GM19023 (cell line): Measurements from ENCODE around the gene FOCAD.
A peak's percentile ranks its signal among the peaks of the same experiment; 100 is the strongest.
"Not testable (repeated sequence)": the region's sequence is repeated elsewhere in the genome, so short reads cannot be mapped to it uniquely, and the experiment has no call there.

Experiments used
- ATAC-seq: cut with Tn5 transposase; IDR thresholded peaks from one replicate; pipeline ENCODE4 v1.9.1; 2021; ENCODE audit warnings: mild to moderate bottlenecking, moderate library complexity; ENCODE audit not compliant: unreplicated experiment

Gene FOCAD, protein sequence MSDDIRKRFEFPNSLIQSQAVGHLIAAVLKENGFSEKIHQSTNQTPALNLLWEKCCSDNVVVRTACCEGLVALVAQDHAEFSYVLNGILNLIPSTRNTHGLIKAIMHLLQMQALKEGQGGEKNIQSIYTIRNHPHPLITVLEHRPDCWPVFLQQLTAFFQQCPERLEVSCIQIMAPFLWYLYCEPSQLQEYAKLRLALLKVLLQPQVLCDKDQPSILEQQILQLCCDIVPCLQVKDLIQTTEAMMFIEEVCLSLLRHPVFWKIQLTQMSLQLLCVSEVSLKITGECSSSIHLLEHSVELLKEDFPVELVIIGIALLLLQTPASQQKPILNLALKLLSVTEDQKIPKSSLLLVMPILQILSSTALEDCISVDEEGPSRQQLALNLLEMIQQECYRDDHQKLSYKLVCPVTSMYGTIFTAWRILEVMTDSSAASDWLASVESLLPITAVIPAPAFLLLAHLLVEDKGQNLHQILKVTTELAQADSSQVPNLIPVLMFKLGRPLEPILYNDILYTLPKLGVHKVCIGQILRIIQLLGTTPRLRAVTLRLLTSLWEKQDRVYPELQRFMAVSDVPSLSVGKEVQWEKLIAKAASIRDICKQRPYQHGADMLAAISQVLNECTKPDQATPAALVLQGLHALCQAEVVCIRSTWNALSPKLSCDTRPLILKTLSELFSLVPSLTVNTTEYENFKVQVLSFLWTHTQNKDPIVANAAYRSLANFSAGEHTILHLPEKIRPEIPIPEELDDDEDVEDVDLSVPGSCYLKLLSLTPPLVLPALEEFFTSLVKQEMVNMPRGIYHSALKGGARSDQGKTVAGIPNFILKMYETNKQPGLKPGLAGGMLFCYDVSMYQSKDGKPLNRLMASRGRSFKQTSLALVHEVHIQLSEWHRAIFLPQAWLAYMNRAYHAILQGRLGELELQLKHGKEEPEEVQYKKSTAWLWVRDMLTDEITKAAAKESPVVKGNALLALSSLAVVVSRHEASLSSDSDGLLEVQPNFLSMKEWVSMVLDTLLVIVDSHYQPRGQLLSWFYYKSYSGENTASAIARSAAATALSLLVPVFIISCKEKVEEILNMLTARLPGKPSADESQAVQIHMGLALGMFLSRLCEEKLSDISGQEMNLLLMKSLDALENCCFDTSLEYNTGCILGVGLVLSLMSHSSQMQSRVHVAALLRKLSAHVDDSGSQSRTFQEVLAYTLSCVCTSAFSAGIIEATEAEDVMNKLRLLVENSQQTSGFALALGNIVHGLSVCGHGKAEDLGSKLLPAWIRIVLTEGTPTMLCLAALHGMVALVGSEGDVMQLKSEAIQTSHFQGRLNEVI (N-terminal part only)

DNA sequence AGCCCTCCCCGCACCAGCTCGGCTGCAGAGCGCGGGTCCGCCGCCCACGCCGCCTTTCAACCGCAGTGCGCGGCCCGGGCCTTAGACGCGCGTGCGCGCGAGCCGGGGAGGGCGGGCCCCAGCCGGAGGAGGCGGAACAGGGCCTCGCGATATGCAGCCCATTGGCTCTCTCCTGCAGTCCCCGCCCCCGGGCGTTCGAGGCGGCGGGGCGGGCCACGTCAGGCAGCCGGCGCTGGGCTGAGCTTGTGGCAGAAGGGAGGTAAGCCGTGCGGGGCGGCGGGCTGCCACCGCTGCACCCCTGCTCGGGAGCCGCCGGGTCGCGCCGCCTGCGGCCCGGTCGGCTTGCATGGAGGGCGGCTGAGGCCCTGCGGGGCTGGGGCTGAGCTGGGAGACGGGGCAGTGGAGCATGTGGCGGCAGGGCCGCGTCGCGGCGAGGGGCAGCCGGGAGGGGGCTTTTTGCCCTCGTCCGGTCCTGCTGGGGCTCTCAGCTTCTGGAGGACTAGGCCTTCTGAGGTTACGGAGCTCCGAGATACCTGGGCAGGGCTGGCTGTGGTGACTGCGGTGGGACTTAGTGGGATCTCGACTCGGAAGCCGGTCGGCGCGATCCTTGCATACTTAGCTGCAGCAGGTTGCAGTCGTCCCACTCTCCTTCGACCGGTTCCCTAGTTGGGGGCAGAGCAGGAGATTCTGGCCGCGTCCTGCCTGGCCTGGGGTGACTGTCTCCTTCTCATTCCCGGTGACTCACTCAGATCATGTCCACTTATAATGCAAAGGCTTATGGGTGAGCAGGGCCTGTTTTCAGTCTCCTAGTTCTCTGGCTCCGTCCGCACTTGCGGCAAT is at the start of gene FOCAD:
TSS of gene FOCAD (plus strand) at position 225 of the 840 bp plus-strand sequence. CDS start 31,095 bp downstream, outside the sequence.
- ATAC-seq = peak; percentile 99

DNA sequence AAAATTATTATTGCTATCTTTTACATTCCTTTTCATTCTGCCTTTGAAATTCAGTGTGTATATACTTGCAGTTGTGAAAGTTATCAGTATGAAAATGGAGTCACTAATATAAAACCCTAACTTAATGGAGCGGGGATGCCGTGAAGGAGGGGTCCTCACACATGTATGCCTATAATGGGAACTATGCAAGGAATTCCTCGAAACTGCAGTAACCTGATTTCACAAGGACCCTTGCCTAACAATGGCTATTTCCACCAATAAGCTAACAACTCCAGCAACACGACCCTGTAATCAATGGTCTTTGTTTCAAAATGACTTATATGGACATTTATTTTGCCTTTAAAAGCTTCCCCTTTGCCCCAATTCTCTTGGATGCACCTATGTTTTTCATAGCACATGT is 49.2 kb upstream of the FOCAD start:
- no peak for ATAC-seq

DNA sequence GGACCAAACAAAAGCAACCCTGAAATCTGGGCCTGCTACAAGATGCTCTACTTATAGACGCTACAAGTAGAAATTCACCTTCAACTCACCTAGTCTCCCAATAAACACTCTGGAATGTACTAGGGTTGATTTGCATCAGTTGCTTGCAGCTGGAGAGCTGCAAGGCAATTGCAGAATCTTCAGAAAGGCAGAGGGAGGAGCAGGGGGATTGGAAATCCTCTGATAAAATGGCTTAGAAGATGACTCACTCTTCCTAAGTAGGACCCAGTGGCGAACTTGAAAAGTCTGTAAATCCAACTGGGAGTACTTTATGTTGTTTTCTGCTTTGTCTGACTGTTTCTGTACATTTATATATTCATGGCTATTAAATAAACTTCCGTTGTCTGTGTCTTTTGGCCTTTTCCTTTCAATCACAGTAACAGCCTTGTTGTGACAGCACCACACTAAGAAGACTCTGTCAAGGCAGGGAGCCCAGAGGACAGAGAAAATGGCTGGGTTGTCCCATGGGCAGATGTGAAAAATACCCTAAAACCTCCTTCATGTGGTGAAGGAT is 47.1 kb upstream of the FOCAD start:
- no peak for ATAC-seq

DNA sequence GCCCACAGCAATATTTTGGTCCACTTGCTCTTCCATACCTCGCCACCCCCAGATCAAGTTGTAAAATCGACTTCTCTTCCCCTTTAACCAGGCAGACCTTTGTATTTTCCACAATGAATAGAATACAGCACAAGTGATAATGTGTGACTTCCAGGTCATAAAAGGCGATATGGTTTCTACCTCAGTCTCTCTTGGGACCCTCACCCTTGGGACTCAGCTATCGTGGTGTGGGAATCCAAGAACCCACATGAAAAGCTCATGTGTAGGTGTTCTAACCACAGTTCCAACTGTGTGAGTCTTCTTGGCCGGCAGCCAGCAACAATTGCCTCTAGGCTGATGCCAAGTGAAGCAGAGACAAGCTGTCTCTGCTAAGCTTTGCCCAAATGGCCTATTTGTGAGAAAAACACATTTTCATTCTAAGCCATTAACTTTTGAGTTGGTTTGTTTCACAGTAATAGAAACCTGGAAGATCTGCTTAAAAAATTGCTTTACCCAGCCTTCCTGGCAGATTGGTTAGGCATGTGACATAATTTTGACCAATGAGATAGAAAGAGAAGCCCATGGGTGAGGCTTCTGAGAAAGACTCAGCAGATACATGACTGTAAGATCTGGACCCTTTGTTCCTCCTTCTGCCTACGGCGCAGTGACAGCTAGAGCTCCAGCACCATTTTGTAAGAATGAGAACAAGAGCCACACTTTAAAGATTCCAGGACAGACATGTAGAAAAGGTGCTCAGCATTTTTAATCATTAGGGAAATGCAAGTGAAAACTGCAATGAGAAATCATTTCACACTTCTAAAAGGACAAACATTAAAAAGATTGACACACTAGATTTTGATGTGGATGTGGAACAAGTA is 43.5 kb upstream of the FOCAD start:
- peak; percentile 86 for ATAC-seq

DNA sequence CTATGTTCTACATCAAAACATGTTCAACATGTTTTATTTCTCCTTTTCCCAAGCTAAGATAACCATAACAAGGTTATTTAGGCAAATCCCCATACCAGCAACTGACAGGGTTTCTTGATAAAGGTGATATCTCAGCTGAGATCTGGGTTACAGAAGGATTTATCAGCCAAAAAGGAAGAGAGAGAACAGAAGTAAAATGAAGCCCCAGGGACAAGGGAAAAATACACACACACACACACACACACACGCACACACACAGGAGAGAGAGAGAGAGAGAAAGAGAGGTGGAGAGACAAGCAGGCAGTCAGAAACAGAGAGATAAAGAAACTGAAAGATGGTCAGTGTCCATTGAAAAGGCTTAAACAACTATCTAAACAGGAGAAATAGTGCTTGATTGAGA is 42.0 kb upstream of the FOCAD start:
- no peak for ATAC-seq

DNA sequence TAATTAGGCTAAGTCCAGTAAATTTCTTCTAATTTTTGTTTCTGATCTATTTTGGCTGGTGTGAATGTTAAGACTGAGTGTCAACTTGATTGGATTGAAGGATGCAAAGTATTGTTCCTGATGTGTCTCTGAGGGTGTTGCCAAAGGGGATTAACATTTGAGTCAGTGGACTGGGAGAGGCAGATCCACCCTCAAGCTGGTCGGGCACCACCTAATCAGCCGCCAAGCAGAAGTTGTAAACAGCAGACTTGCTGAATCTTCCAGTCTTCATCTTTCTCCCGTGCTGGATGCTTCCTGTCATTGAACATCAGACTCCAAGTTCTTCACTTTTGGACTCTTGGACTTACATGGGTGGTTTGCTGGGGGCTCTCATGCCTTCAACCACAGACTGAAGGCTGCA is 40.4 kb upstream of the FOCAD start:
- ATAC-seq = no peak

DNA sequence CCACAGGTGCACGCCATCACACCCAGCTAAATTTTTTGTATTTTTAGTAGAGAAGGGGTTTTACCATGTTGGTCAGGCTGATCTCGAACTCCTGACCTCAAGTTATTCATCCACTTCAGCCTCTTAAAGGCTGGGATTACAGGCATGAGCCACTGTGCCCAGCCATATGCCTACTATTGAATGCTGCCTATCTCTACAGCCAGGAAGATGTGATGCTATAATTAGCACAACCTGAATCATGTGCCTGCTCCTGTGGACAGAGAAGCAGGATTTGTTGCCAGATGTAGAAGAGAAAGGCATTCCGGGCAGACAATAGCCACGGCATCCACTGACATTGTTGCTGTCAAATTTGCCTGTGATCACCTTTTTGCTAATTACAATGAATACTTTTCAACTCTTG is 37.4 kb upstream of the FOCAD start:
- ATAC-seq = no peak

DNA sequence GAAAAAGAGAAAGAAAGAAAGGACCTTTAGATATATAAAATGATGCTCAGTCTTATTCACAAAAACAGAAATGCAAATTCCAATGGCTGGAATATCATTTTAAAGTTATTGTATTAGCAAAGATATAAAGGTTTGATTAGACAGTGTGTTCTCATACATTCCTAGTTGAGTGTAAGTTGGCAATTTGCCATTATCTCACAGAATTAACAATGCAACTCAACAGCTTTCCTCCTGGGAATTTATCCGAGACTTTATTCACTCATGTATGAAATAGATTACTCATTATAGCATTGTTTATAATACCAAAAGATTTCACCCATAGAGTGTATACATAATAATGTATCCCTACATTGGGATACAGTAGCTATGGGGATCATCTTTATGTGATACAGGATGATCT is 34.7 kb upstream of the FOCAD start:
- no peak for ATAC-seq

DNA sequence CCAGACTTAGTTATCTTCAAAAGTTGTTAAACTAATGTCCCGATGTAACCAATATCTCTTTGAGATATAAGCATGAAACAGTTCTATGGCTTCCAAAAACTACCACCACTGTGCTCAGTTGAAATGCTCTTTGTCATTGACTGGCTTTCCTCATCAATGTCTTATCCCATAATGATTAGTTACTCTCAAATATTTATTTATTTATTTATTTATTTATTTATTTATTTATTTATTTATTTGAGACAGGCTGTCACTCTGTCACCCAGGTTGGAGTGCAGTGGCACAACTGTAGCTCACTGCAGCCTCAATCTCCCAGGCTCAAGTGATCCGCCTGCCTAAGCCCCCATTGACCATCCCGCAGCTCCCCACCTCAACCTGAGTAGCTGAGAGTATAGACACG is 33.7 kb upstream of the FOCAD start:
- no peak for ATAC-seq

DNA sequence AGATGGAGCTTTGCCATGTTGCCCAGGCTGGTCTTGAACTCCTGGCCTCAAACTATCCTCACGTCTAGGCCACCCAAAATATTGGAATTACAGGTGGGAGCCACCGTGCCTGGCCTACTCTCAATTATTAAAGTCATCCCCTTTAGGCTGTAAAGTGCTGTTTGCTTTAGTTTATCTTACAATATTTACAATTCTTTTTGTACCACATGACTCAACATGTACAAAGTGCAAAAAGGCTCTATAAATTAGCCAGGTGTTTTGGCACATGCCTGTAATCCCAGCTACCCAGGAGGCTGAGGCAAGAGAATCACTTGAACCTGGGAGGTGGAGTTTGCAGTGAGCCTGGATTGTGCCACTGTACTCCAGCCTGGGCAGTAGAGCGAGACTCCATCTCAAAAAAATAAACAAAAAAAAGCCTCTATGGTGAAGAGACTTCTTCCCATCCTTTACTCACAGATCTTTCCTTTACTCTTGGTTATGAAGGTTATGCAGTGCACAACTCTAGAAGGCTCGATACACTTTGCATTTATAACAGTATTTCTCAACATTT is 33.2 kb upstream of the FOCAD start:
- no peak for ATAC-seq

DNA sequence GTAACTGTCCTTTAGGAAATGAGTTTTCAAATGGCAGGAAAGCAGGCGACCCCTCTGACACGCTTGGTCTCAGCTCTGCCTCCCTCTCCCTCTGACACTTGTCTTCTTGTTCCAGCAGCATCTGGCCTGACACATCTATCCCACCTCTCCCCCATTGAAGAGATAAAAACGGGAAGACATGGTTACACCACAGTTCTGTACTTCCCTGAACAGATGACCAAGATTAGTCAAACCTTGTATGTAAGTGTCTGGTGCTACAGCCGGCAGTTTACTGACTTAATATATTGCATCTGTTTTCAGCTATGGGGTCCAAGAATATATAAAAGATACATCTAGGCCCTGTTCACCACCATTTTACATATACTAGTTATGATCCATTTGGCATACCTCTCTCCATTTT is 32.1 kb upstream of the FOCAD start:
- ATAC-seq = no peak

DNA sequence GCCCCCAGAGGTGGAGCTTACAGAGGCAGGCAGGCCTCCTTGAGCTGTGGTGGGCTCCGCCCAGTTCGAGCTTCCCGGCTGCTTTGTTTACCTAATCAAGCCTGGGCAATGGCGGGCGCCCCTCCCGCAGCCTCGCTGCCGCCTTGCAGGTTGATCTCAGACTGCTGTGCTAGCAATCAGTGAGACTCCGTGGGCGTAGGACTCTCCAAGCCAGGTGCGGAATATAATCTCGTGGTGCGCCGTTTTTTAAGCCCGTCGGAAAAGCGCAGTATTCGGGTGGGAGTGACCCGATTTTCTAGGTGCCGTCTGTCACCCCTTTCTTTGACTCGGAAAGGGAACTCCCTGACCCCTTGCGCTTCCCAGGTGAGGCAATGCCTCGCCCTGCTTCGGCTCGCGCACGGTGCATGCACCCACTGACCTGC is 25.8 kb upstream of the FOCAD start:
- not testable (repeated sequence) for ATAC-seq

DNA sequence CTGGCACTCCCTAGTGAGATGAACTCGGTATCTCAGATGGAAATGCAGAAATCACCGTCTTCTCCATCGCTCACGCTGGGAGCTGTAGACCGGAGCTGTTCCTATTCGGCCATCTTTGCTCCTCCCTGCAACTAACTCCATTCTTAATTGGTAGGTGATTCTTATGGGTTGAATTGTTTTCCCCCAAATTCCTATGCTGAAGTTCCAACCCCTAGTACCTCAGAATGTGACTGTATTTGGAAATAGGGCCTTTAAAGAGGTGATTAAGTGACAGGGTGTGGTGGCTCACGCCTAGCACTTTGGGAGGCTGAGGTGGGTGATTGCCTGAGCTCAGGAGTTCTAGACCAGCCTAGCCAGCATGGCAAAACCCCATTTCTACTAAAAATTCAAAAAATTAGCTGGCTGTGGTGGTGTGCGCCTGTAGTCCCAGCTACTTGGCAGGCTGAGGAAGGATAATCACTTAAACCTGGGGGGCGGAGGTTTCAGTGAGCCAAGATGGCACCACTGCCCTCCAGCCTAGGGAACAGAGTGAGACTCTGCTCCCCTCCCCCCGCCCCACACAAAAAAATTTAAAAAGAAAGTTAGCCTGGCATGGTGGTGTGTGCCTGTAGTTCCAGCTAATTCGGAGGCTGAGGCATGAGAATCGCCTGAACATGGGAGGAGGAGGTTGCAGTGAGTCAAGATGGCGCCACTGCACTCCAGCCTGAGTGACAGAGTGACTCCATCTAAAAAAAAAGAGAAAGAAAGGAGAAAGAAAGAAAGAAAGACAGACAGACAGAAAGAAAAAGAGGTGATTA is 25.2 kb upstream of the FOCAD start:
- ATAC-seq = no peak

DNA sequence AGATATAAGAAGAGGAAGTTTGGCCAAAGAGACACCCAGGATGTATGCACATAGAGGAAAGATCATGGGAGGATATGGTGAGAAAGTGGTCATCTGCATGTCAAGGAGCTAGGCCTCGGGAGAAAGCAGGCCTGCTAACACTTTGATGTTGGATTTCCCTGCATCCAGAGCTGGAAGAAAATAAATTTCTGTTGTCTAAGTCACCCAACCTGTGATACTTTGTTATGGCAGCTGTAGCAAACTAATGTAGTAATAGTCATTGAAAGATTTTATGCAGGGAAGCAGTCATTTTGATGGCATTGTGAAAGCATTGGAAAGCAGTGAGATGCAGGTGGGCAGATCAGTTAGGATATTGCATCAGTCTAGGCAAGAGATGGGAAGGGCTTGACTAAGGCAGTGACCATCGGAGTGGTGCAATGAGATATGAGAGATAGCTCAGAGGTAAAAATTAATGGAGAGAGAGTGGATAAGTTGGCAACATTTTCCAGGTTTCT is 24.5 kb upstream of the FOCAD start:
- ATAC-seq = no peak

DNA sequence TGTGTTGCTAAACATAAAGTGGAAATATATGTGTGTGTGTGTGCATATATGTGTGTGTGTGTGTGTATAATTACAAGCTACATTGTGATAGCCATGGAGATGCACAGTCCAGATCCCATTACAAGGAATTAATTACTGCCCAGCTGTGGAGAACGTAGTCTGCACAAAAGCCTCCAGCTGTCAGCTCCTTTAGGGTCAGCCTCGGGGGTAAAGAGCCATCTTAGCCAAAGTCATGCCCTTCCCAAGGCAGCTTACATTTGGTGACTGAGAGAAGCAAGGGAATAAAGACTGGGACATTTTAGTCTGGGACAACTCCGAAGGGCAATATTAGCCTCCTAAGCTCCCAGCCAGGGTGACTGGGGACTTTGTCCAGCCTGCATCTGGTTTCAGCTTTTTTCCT is 21.9 kb upstream of the FOCAD start:
- no peak for ATAC-seq

DNA sequence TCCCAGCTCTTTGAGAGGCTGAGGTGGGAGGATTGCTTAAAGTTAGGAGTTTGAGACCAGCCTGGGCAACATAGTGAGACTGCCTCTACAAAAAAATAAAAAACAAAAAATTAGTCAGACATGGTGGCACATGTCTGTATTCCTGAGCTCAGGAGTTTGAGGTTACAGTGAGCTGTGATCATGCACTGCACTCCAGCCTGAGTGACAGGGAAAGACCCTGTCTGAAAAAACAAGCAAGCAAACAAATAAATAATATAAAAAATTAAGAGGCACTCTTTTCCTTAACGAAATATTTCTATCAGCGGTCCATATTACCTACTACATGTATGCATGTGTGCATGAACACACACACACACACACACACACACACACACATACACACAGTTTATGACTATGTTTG is 20.9 kb upstream of the FOCAD start:
- no peak for ATAC-seq

DNA sequence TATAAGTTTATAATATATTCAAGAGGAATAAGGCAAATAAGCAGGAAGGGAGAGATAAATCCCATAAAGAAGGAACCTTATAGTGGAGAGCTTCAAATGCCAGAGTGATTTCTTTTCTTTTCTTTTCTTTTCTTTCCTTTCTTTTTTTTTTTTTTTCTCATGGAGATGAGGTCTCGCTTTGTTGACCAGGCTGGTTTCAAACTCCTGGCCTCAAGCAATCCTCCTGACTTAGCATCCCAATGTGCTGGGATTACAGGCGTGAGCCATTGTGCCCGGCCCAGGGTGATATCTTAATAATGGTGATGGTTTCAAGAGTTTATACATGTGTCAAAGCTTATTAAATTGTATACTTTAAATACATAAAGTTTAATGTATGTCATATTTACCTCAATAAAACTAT is 19.6 kb upstream of the FOCAD start:
- no peak for ATAC-seq

DNA sequence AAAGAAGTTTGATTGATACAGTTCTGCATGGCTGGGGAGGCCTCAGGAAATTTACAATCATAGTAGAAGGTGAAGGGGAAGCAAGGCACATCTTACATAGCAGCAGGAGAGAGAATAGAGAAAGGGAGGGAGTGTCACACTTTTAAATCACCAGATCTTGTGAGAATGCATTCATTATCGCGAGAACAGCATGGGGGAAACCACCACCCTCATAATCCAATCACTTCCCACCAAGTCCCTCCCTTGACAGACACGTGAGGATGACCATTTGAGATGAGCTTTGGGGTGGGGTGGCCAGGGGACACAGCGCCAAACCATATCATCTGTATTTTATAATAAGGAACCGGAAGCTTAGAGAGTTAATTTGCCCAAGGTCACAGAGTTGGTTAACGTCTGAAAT is 13.7 kb upstream of the FOCAD start:
- no peak for ATAC-seq
